ENCODE data around the gene OMA1.

OMA1 gene

DNA sequence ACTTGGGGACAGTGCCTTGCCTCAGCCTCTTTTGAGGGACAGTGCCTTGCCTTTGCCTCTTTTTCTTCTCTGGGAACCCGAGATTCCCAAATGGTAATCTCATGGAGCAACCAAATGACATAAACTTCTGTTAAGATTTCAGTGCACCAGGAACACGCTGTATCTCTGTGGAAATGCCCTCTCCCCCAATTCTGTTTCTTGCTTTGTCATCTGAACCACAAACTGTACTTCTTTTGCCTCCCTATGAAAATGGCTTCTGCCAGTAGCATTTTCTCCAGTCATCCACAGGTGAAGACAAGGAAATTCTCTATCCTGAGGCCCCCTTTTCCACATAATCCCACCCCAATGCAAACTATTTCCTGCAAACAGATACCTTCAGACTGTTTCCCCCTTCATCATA lies 66.3 kb downstream of the OMA1 start (continued):
- TF ChIP-seq, protein P1, sequence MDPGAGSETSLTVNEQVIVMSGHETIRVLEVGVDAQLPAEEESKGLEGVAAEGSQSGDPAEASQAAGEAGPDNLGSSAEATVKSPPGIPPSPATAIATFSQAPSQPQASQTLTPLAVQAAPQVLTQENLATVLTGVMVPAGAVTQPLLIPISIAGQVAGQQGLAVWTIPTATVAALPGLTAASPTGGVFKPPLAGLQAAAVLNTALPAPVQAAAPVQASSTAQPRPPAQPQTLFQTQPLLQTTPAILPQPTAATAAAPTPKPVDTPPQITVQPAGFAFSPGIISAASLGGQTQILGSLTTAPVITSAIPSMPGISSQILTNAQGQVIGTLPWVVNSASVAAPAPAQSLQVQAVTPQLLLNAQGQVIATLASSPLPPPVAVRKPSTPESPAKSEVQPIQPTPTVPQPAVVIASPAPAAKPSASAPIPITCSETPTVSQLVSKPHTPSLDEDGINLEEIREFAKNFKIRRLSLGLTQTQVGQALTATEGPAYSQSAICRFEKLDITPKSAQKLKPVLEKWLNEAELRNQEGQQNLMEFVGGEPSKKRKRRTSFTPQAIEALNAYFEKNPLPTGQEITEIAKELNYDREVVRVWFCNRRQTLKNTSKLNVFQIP (CRISPR knock-in tag; IDR thresholded peaks at IDR 0.05; ENCODE audit: borderline replicate concordance, low read depth): no peak
- TF ChIP-seq, protein P2, sequence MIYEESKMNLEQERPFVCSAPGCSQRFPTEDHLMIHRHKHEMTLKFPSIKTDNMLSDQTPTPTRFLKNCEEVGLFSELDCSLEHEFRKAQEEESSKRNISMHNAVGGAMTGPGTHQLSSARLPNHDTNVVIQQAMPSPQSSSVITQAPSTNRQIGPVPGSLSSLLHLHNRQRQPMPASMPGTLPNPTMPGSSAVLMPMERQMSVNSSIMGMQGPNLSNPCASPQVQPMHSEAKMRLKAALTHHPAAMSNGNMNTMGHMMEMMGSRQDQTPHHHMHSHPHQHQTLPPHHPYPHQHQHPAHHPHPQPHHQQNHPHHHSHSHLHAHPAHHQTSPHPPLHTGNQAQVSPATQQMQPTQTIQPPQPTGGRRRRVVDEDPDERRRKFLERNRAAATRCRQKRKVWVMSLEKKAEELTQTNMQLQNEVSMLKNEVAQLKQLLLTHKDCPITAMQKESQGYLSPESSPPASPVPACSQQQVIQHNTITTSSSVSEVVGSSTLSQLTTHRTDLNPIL (CRISPR knock-in tag; IDR thresholded peaks at IDR 0.05; ENCODE audit: low read depth): no peak

DNA sequence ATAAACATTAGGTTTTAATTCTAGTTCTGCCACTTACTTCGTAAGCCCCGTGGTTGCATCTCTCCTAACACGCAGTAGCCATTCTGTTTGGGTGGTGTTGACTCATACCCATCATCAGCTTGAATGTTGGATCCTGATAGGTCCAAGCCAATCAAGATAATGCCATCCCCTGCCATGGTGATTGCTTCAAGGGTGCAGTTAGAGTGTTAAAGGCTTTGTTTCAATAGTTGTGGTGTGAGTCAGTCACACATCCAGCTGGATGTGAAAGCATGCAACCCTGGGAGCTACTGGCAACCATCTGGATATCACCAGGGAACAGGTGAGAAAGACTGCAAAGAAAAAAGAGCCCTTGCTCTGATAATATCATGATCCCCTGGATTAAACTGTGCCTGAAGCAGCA lies 69.1 kb downstream of the OMA1 start:
- ATAC-seq: no peak
- TF ChIP-seq TCF4 (CRISPR knock-in tag; IDR thresholded peaks at IDR 0.05; ENCODE audit: borderline replicate concordance): no peak
- TF ChIP-seq RARB (CRISPR knock-in tag; IDR thresholded peaks at IDR 0.05): no peak
- no peak for TF ChIP-seq SNAI2 (CRISPR knock-in tag; IDR thresholded peaks at IDR 0.05)
- TF ChIP-seq, protein P1 (CRISPR knock-in tag; IDR thresholded peaks at IDR 0.05; ENCODE audit: borderline replicate concordance, low read depth): no peak
- TF ChIP-seq PPARA (CRISPR knock-in tag; IDR thresholded peaks at IDR 0.05; ENCODE audit: borderline replicate concordance): no peak
- no peak for TF ChIP-seq ZNF8 (CRISPR knock-in tag; IDR thresholded peaks at IDR 0.05)
- TF ChIP-seq TOX (CRISPR knock-in tag; IDR thresholded peaks at IDR 0.05; ENCODE audit: borderline replicate concordance): no peak
- no peak for TF ChIP-seq ZNF70 (CRISPR knock-in tag; IDR thresholded peaks at IDR 0.05)
- TF ChIP-seq ZC3H10 (CRISPR knock-in tag; IDR thresholded peaks at IDR 0.05): no peak
- TF ChIP-seq ESRRG (CRISPR knock-in tag; IDR thresholded peaks at IDR 0.05): no peak
- TF ChIP-seq BACH2 (CRISPR knock-in tag; IDR thresholded peaks at IDR 0.05; ENCODE audit: borderline replicate concordance): no peak
- TF ChIP-seq, protein P2 (CRISPR knock-in tag; IDR thresholded peaks at IDR 0.05; ENCODE audit: low read depth): no peak
- TF ChIP-seq ISL1 (CRISPR knock-in tag; IDR thresholded peaks at IDR 0.05): no peak
- TF ChIP-seq, protein P3, sequence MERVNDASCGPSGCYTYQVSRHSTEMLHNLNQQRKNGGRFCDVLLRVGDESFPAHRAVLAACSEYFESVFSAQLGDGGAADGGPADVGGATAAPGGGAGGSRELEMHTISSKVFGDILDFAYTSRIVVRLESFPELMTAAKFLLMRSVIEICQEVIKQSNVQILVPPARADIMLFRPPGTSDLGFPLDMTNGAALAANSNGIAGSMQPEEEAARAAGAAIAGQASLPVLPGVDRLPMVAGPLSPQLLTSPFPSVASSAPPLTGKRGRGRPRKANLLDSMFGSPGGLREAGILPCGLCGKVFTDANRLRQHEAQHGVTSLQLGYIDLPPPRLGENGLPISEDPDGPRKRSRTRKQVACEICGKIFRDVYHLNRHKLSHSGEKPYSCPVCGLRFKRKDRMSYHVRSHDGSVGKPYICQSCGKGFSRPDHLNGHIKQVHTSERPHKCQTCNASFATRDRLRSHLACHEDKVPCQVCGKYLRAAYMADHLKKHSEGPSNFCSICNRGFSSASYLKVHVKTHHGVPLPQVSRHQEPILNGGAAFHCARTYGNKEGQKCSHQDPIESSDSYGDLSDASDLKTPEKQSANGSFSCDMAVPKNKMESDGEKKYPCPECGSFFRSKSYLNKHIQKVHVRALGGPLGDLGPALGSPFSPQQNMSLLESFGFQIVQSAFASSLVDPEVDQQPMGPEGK (CRISPR knock-in tag; IDR thresholded peaks at IDR 0.05; ENCODE audit: borderline replicate concordance): no peak
- TF ChIP-seq ZFP3 (CRISPR knock-in tag; IDR thresholded peaks at IDR 0.05): no peak
- TF ChIP-seq, protein P4, sequence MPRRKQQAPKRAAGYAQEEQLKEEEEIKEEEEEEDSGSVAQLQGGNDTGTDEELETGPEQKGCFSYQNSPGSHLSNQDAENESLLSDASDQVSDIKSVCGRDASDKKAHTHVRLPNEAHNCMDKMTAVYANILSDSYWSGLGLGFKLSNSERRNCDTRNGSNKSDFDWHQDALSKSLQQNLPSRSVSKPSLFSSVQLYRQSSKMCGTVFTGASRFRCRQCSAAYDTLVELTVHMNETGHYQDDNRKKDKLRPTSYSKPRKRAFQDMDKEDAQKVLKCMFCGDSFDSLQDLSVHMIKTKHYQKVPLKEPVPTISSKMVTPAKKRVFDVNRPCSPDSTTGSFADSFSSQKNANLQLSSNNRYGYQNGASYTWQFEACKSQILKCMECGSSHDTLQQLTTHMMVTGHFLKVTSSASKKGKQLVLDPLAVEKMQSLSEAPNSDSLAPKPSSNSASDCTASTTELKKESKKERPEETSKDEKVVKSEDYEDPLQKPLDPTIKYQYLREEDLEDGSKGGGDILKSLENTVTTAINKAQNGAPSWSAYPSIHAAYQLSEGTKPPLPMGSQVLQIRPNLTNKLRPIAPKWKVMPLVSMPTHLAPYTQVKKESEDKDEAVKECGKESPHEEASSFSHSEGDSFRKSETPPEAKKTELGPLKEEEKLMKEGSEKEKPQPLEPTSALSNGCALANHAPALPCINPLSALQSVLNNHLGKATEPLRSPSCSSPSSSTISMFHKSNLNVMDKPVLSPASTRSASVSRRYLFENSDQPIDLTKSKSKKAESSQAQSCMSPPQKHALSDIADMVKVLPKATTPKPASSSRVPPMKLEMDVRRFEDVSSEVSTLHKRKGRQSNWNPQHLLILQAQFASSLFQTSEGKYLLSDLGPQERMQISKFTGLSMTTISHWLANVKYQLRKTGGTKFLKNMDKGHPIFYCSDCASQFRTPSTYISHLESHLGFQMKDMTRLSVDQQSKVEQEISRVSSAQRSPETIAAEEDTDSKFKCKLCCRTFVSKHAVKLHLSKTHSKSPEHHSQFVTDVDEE (CRISPR knock-in tag; IDR thresholded peaks at IDR 0.05): no peak

DNA sequence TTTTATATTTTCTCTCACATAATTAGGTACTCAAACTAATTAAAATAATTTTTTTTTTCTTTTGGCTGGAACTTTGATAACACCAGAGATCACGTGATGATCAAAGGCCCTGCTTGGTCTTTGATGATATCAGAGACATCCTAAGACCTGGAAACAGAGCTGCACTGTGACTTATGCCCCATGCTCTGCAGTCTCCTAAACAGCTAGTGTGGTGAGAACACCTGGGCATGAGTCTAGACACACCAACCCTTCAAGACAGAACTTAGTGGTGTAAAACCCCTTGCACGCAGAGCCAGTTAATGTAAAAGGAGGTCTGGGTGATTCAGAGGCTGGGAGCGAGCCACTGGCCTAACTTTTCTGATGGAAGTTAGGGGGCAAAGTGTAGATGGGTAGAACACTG lies 70.3 kb downstream of the OMA1 start:
- no peak for ATAC-seq
- TF ChIP-seq BACH2 (CRISPR knock-in tag; IDR thresholded peaks at IDR 0.05; ENCODE audit: borderline replicate concordance) (no peak), OSR1 (CRISPR knock-in tag; IDR thresholded peaks at IDR 0.05) (no peak), RARB (CRISPR knock-in tag; IDR thresholded peaks at IDR 0.05) (no peak), ZFP30 (CRISPR knock-in tag; IDR thresholded peaks at IDR 0.05) (no peak), ZNF565 (CRISPR knock-in tag; conservative IDR thresholded peaks at IDR 0.05; ENCODE audit: low read depth) (no peak), PPARA (CRISPR knock-in tag; IDR thresholded peaks at IDR 0.05; ENCODE audit: borderline replicate concordance) (no peak)
- TF ChIP-seq, protein P1 (CRISPR knock-in tag; IDR thresholded peaks at IDR 0.05; ENCODE audit: borderline replicate concordance, low read depth): no peak
- TF ChIP-seq, protein P4 (CRISPR knock-in tag; IDR thresholded peaks at IDR 0.05): no peak
- TF ChIP-seq, protein P5, sequence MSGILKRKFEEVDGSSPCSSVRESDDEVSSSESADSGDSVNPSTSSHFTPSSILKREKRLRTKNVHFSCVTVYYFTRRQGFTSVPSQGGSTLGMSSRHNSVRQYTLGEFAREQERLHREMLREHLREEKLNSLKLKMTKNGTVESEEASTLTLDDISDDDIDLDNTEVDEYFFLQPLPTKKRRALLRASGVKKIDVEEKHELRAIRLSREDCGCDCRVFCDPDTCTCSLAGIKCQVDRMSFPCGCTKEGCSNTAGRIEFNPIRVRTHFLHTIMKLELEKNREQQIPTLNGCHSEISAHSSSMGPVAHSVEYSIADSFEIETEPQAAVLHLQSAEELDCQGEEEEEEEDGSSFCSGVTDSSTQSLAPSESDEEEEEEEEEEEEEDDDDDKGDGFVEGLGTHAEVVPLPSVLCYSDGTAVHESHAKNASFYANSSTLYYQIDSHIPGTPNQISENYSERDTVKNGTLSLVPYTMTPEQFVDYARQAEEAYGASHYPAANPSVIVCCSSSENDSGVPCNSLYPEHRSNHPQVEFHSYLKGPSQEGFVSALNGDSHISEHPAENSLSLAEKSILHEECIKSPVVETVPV (CRISPR knock-in tag; IDR thresholded peaks at IDR 0.05): no peak
